Fibroblast of skin of left quadriceps (primary cell): Measurements from ENCODE around the gene MOB1A.

Experiments
- DNase-seq, 2 experiments: peaks; one replicate each; pipeline ENCODE4 v3.0.0-alpha.2; 2013; ENCODE audit warnings: low read depth in 2 of 2

MOB1A gene

GRCh38 chr2:74104839-74105238 lies 73.8 kb downstream of the MOB1A start:
- DNase-seq: no peak

DNA sequence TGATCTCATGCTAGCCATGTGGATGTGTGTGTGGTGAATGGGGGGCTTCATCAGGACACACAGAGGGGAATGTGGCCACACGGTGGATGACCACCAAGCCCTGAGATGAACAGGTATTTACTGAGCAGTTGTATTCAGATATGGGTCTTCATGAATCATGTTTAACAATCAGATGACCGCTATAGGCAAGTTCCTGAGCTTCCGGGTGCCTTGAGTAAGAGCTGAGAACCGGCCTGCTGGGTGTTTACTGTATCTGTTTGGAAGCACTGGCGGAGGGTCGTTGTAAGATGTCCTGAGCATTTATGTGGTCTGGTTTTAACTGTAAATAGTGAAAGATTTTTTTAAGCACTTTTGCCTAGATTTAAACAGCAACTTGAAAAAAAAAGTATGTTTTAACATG lies 74.9 kb downstream of the MOB1A start:
- no peak for DNase-seq
